KMS-11 (cell line): ENCODE measurements around the gene PHETA2.

Experiments used
- H2AFZ ChIP-seq: fragments of 200-600 bp; sonication (generic); 2 replicates; pipeline ENCODE4 v1.6.1; 2016; ENCODE audit warnings: antibody characterized with exemption, mixed run types, low read depth
- H3K27ac ChIP-seq: fragments of 200-600 bp; sonication (generic); 2 replicates; pipeline ENCODE4 v1.6.1; 2016; ENCODE audit warnings: mild to moderate bottlenecking, mixed run types
- H3K27me3 ChIP-seq: fragments of 200-600 bp; sonication (generic); 2 replicates; pipeline ENCODE4 v1.6.1; 2017; ENCODE audit warnings: mild to moderate bottlenecking, low read depth, mixed run types, moderate library complexity; ENCODE audit not compliant: insufficient read depth
- H3K36me3 ChIP-seq: fragments of 200-600 bp; sonication (generic); 2 replicates; pipeline ENCODE4 v1.6.1; 2017; ENCODE audit warnings: mild to moderate bottlenecking, mixed run types; ENCODE audit not compliant: insufficient read depth
- H3K4me1 ChIP-seq: fragments of 200-600 bp; sonication (generic); 2 replicates; pipeline ENCODE4 v1.6.1; 2016; ENCODE audit warnings: mild to moderate bottlenecking, low read depth, mixed run types; ENCODE audit not compliant: poor library complexity, severe bottlenecking
- H3K4me2 ChIP-seq: fragments of 200-600 bp; sonication (generic); 2 replicates; pipeline ENCODE4 v1.7.0; 2016; ENCODE audit warnings: mild to moderate bottlenecking, mixed run types
- H3K4me3 ChIP-seq: fragments of 200-600 bp; sonication (generic); IDR thresholded peaks from 2 replicates; pipeline ENCODE4 v1.6.1; 2017; ENCODE audit warnings: low read depth, low read length, mixed read lengths; ENCODE audit not compliant: insufficient read depth
- H3K79me2 ChIP-seq: fragments of 200-600 bp; sonication (generic); 2 replicates; pipeline ENCODE4 v1.6.1; 2016; ENCODE audit warnings: low read depth, mixed run types; ENCODE audit not compliant: insufficient read depth
- H3K9ac ChIP-seq: fragments of 200-600 bp; sonication (generic); 2 replicates; pipeline ENCODE4 v1.6.1; 2016; ENCODE audit warnings: mild to moderate bottlenecking, mixed run types
- H4K20me1 ChIP-seq: fragments of 200-600 bp; sonication (generic); 2 replicates; pipeline ENCODE4 v1.6.1; 2016; ENCODE audit warnings: mild to moderate bottlenecking, mixed run types; ENCODE audit not compliant: insufficient read depth
- CTCF ChIP-seq: fragments of 200-600 bp; sonication (generic); conservative IDR thresholded peaks from 2 replicates; pipeline ENCODE4 v1.6.1; 2017; ENCODE audit warnings: low read depth, mild to moderate bottlenecking, antibody characterized with exemption, low read length, moderate library complexity, mixed read lengths

The PHETA2 gene

DNA sequence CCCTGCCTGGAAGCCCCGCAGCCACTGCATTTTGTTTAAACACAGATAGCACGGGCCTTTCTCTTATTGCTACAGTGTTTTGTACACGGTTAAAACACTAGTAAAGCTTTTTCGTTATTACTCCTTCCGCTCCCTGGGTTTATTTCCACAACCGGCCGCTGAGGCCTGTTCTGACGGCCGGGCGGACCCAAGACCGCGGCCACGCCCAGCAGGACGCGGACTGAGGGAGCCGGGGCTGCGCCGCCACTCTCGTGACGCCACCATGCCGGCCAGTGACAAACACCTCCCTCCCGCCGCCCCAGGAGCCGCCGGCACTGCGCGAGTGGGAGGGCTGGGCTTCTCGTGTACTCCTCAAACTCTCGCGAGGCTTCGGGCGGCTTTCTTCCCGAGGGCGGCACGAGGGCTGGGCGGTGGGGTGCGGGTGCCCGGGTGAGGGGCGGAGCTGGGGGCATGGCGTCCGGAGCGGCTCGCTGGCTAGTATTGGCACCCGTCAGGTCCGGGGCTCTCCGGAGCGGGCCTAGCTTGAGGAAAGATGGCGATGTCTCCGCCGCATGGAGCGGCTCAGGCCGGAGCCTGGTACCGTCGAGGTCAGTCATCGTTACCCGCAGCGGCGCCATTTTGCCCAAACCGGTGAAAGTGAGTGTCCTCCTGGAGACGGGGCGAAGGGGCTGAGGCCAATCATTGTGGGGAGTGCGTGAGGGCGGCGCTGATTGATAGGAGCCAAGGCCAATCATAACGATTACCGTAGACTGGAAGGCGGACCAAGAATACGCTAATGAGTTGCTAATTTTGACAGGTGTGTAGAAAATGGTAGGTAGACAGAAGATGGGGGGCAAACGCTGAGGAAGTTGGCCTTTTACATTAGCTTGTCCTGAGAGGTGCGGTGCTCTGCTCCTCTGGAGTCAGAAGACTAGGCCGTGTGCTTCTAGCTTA is 5.5 kb downstream of the PHETA2 start, which contains the start of gene SMDT1:
Gene SMDT1, plus strand, starts transcription at position 382 of the 933 bp plus-strand sequence. Its CDS starts 69 bp downstream, at position 451.
- Histone ChIP-seq H3K4me3 (no peak within 1 kb of the TSS), H3K79me2 (peaks cover 11% of the 10 kb centered on the region; the same call in 1 of the 2 replicates), H4K20me1 (no peaks in the 10 kb centered on the region), H3K36me3 (no peaks in the 10 kb centered on the region; the same call in 1 of the 2 replicates), H3K4me1 (no peaks in the 10 kb centered on the region), H3K4me2 (peak within 1 kb of the TSS; percentile 79), H3K9ac (peak within 1 kb of the TSS; percentile 98), H2AFZ (peak within 1 kb of the TSS; percentile 96), H3K27me3 (no peaks in the 10 kb centered on the region), H3K27ac (peak within 1 kb of the TSS; percentile 94)
- TF ChIP-seq CTCF, result no peak

GRCh38 chr22:42080287-42080686 is 6.2 kb downstream of the PHETA2 start:
- H3K4me3 ChIP-seq, result no peak overlapping the region
- peak overlapping the region; percentile 79 for H3K4me2 ChIP-seq
- H3K4me1 ChIP-seq, result no peaks in the 10 kb centered on the region
- H3K36me3 ChIP-seq, result no peaks in the 10 kb centered on the region; the same call in 1 of the 2 replicates
- H3K79me2 ChIP-seq, result peaks cover 11% of the 10 kb centered on the region; the same call in 1 of the 2 replicates
- no peaks in the 10 kb centered on the region for H4K20me1 ChIP-seq
- peak overlapping the region; percentile 94 for H3K27ac ChIP-seq
- peak overlapping the region; percentile 96 for H2AFZ ChIP-seq
- peak overlapping the region; percentile 98 for H3K9ac ChIP-seq
- H3K27me3 ChIP-seq, result no peaks in the 10 kb centered on the region
- no peak for TF ChIP-seq CTCF

GRCh38 chr22:42083119-42083518 is 9.1 kb downstream of the PHETA2 start:
- no peaks in the 10 kb centered on the region for H3K4me1 ChIP-seq
- no peak overlapping the region for H3K9ac ChIP-seq
- no peak overlapping the region for H3K4me3 ChIP-seq
- no peak overlapping the region for H2AFZ ChIP-seq
- H3K79me2 ChIP-seq, result peaks cover 20% of the 10 kb centered on the region; the same call in 1 of the 2 replicates
- H3K36me3 ChIP-seq, result no peaks in the 10 kb centered on the region; the same call in 1 of the 2 replicates
- no peaks in the 10 kb centered on the region for H3K27me3 ChIP-seq
- H4K20me1 ChIP-seq, result no peaks in the 10 kb centered on the region
- H3K27ac ChIP-seq, result no peak overlapping the region
- H3K4me2 ChIP-seq, result no peak overlapping the region
- no peak for TF ChIP-seq CTCF

GRCh38 chr22:42084874-42085273 is 10.8 kb downstream of the PHETA2 start:
- Histone ChIP-seq H4K20me1 (no peaks in the 10 kb centered on the region), H3K4me2 (no peak overlapping the region), H3K4me1 (peaks cover 10% of the 10 kb centered on the region), H3K79me2 (peaks cover 34% of the 10 kb centered on the region), H3K27me3 (no peaks in the 10 kb centered on the region), H3K36me3 (no peaks in the 10 kb centered on the region; the same call in 1 of the 2 replicates), H3K9ac (no peak overlapping the region), H3K27ac (no peak overlapping the region), H3K4me3 (no peak overlapping the region), H2AFZ (no peak overlapping the region)
- no peak for TF ChIP-seq CTCF
